ENCODE measurements around the gene MMP27.

- TF ChIP-seq CTCF (conservative IDR thresholded peaks at IDR 0.05 in 1 of 2, IDR thresholded peaks at IDR 0.05 in 1 of 2; ENCODE audit: extremely low read depth in 1 of 2, insufficient read depth in 1 of 2, low read depth in 1 of 2, low read length in 2 of 2): no peak
- TF ChIP-seq EZH2 (IDR thresholded peaks at IDR 0.05; ENCODE audit: borderline replicate concordance, low read length): no peak
Observed at GRCh38 chr11:102705626-102706025, at the start of gene MMP27.
